Measurements from ENCODE around the gene TNFRSF13B.
"Not testable (repeated sequence)": the region's sequence is repeated elsewhere in the genome, so short reads cannot be mapped to it uniquely, and the experiment has no call there.

The TNFRSF13B gene

GRCh38 chr17:17004997-17005614, 33.2 kb upstream of the TNFRSF13B start:
- FAIRE-seq = not testable (repeated sequence)

GRCh38 chr17:17004251-17004996, 32.5 kb upstream of the TNFRSF13B start:
- FAIRE-seq = no peak

- not testable (repeated sequence) for FAIRE-seq
These were observed 31.1 kb upstream of the TNFRSF13B start for GRCh38 chr17:17002731-17003715.

GRCh38 chr17:17001874-17002520, 30.1 kb upstream of the TNFRSF13B start:
- no peak for FAIRE-seq

- no peak for FAIRE-seq
These were observed 29.3 kb upstream of the TNFRSF13B start for GRCh38 chr17:17001076-17001777.

- FAIRE-seq = no peak
These were observed 28.2 kb upstream of the TNFRSF13B start for GRCh38 chr17:16999931-17000625.

GRCh38 chr17:16997514-16998429, 25.9 kb upstream of the TNFRSF13B start:
- FAIRE-seq = no peak

GRCh38 chr17:16996726-16997125, 24.8 kb upstream of the TNFRSF13B start:
- not testable (repeated sequence) for FAIRE-seq

- no peak for FAIRE-seq
These were observed 24.0 kb upstream of the TNFRSF13B start for GRCh38 chr17:16995930-16996329.

GRCh38 chr17:16994631-16995030, 22.7 kb upstream of the TNFRSF13B start:
- FAIRE-seq = no peak

- no peak for FAIRE-seq
These were observed 19.6 kb upstream of the TNFRSF13B start for GRCh38 chr17:16991349-16992009.

GRCh38 chr17:16989953-16990860, 18.3 kb upstream of the TNFRSF13B start:
- no peak for FAIRE-seq

- FAIRE-seq = no peak
These were observed 17.5 kb upstream of the TNFRSF13B start for GRCh38 chr17:16989230-16989952.

GRCh38 chr17:16988749-16989229, 16.9 kb upstream of the TNFRSF13B start:
- FAIRE-seq = no peak

- FAIRE-seq = no peak
These were observed 16.1 kb upstream of the TNFRSF13B start for GRCh38 chr17:16987830-16988601.

- no peak for FAIRE-seq
These were observed 15.3 kb upstream of the TNFRSF13B start for GRCh38 chr17:16987066-16987829.
